Body of pancreas (tissue), 4 donors: ENCODE data around the gene OSBPL5.

ENCODE experiments used
- CTCF ChIP-seq, 7 experiments: fragments of 450-650 bp in 4 of 7; fragments of 200-600 bp in 3 of 7; sonication (generic) in 3 of 7; IDR thresholded peaks; one replicate each; pipeline ENCODE4 v1.5.1; 2016 to 2019; ENCODE audit warnings: antibody characterized with exemption in 7 of 7
- POLR2A ChIP-seq, 3 donors: fragments of 450-650 bp; IDR thresholded peaks; one replicate each; pipeline ENCODE4 v1.6.1; 2016; ENCODE audit warnings: antibody characterized with exemption in 3 of 3, mild to moderate bottlenecking in 2 of 3

GRCh38 chr11:3158821-3159220, 6.3 kb downstream of the OSBPL5 start:
- TF ChIP-seq CTCF (IDR thresholded peaks at IDR 0.05) (no peak), POLR2A (IDR thresholded peaks at IDR 0.05) (no peak)
